WTC11 (cell line): ENCODE data around the gene IQCE.

ENCODE experiments used
- ELF4 ChIP-seq: sonication (generic); formaldehyde crosslinking; IDR thresholded peaks from 2 replicates; pipeline ENCODE4 v1.8.1; 2022; ENCODE audit warnings: low read depth, mild to moderate bottlenecking, moderate library complexity, missing genetic modification reagents
- ESRRA ChIP-seq: sonication (generic); formaldehyde crosslinking; IDR thresholded peaks from 2 replicates; pipeline ENCODE4 v1.8.1; 2022; ENCODE audit warnings: mild to moderate bottlenecking, missing genetic modification reagents, borderline replicate concordance
- SMAD4 ChIP-seq: sonication (generic); formaldehyde crosslinking; IDR thresholded peaks from 2 replicates; pipeline ENCODE4 v1.8.0; 2022; ENCODE audit warnings: mild to moderate bottlenecking, missing genetic modification reagents
- TF ChIP-seq, protein P1 (sequence below): fragments of 200-600 bp; IDR thresholded peaks from 2 replicates; pipeline ENCODE4 v1.8.0; 2022; ENCODE audit warnings: antibody characterized with exemption
- TF ChIP-seq, protein P2 (sequence below): sonication (generic); formaldehyde crosslinking; IDR thresholded peaks from 2 replicates; pipeline ENCODE4 v1.8.1; 2022; ENCODE audit warnings: mild to moderate bottlenecking, missing genetic modification reagents, moderate library complexity, borderline replicate concordance
- TF ChIP-seq, protein P3 (sequence below): sonication (generic); formaldehyde crosslinking; IDR thresholded peaks from 2 replicates; pipeline ENCODE4 v1.8.0; 2022; ENCODE audit warnings: missing genetic modification reagents
- TF ChIP-seq, protein P4 (sequence below): sonication (generic); formaldehyde crosslinking; conservative IDR thresholded peaks from 2 replicates; pipeline ENCODE4 v1.8.1; 2022; ENCODE audit warnings: mild to moderate bottlenecking, missing genetic modification reagents
- TF ChIP-seq, protein P5 (sequence below): sonication (generic); formaldehyde crosslinking; IDR thresholded peaks from 2 replicates; pipeline ENCODE4 v1.8.1; 2022; ENCODE audit warnings: low read depth, missing genetic modification reagents, borderline replicate concordance
- TF ChIP-seq, protein P6 (sequence below): sonication (generic); formaldehyde crosslinking; IDR thresholded peaks from 2 replicates; pipeline ENCODE4 v1.8.0; 2023; ENCODE audit warnings: missing genetic modification reagents, mild to moderate bottlenecking, borderline replicate concordance

DNA sequence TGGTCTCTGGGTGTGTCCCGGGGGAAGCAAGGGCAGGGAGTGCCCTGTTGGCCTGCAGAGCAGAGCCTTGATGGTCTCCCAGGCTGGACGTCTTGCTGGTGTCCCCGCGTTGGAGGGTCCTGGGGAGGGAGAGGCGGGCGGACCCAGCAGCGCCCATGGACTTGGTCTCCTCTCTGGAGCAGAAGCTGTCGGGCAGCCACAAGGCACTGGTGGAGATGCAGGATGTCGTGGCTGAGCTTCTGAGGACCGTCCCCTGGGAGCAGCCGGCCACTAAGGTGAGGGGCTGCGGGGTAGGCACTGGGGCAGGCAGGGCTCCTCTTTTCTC is 93.9 kb downstream of the IQCE start:
- TF ChIP-seq, protein P1, sequence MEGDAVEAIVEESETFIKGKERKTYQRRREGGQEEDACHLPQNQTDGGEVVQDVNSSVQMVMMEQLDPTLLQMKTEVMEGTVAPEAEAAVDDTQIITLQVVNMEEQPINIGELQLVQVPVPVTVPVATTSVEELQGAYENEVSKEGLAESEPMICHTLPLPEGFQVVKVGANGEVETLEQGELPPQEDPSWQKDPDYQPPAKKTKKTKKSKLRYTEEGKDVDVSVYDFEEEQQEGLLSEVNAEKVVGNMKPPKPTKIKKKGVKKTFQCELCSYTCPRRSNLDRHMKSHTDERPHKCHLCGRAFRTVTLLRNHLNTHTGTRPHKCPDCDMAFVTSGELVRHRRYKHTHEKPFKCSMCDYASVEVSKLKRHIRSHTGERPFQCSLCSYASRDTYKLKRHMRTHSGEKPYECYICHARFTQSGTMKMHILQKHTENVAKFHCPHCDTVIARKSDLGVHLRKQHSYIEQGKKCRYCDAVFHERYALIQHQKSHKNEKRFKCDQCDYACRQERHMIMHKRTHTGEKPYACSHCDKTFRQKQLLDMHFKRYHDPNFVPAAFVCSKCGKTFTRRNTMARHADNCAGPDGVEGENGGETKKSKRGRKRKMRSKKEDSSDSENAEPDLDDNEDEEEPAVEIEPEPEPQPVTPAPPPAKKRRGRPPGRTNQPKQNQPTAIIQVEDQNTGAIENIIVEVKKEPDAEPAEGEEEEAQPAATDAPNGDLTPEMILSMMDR = no peak
- TF ChIP-seq, protein P2, sequence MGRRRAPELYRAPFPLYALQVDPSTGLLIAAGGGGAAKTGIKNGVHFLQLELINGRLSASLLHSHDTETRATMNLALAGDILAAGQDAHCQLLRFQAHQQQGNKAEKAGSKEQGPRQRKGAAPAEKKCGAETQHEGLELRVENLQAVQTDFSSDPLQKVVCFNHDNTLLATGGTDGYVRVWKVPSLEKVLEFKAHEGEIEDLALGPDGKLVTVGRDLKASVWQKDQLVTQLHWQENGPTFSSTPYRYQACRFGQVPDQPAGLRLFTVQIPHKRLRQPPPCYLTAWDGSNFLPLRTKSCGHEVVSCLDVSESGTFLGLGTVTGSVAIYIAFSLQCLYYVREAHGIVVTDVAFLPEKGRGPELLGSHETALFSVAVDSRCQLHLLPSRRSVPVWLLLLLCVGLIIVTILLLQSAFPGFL = no peak
- TF ChIP-seq, protein P3, sequence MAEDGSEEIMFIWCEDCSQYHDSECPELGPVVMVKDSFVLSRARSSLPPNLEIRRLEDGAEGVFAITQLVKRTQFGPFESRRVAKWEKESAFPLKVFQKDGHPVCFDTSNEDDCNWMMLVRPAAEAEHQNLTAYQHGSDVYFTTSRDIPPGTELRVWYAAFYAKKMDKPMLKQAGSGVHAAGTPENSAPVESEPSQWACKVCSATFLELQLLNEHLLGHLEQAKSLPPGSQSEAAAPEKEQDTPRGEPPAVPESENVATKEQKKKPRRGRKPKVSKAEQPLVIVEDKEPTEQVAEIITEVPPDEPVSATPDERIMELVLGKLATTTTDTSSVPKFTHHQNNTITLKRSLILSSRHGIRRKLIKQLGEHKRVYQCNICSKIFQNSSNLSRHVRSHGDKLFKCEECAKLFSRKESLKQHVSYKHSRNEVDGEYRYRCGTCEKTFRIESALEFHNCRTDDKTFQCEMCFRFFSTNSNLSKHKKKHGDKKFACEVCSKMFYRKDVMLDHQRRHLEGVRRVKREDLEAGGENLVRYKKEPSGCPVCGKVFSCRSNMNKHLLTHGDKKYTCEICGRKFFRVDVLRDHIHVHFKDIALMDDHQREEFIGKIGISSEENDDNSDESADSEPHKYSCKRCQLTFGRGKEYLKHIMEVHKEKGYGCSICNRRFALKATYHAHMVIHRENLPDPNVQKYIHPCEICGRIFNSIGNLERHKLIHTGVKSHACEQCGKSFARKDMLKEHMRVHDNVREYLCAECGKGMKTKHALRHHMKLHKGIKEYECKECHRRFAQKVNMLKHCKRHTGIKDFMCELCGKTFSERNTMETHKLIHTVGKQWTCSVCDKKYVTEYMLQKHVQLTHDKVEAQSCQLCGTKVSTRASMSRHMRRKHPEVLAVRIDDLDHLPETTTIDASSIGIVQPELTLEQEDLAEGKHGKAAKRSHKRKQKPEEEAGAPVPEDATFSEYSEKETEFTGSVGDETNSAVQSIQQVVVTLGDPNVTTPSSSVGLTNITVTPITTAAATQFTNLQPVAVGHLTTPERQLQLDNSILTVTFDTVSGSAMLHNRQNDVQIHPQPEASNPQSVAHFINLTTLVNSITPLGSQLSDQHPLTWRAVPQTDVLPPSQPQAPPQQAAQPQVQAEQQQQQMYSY (CRISPR knock-in tag) = no peak
- TF ChIP-seq ESRRA (CRISPR knock-in tag) = no peak
- TF ChIP-seq, protein P4, sequence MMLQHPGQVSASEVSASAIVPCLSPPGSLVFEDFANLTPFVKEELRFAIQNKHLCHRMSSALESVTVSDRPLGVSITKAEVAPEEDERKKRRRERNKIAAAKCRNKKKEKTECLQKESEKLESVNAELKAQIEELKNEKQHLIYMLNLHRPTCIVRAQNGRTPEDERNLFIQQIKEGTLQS (CRISPR knock-in tag) = no peak
- TF ChIP-seq, protein P5, sequence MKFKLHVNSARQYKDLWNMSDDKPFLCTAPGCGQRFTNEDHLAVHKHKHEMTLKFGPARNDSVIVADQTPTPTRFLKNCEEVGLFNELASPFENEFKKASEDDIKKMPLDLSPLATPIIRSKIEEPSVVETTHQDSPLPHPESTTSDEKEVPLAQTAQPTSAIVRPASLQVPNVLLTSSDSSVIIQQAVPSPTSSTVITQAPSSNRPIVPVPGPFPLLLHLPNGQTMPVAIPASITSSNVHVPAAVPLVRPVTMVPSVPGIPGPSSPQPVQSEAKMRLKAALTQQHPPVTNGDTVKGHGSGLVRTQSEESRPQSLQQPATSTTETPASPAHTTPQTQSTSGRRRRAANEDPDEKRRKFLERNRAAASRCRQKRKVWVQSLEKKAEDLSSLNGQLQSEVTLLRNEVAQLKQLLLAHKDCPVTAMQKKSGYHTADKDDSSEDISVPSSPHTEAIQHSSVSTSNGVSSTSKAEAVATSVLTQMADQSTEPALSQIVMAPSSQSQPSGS (CRISPR knock-in tag) = no peak
- TF ChIP-seq, protein P6, sequence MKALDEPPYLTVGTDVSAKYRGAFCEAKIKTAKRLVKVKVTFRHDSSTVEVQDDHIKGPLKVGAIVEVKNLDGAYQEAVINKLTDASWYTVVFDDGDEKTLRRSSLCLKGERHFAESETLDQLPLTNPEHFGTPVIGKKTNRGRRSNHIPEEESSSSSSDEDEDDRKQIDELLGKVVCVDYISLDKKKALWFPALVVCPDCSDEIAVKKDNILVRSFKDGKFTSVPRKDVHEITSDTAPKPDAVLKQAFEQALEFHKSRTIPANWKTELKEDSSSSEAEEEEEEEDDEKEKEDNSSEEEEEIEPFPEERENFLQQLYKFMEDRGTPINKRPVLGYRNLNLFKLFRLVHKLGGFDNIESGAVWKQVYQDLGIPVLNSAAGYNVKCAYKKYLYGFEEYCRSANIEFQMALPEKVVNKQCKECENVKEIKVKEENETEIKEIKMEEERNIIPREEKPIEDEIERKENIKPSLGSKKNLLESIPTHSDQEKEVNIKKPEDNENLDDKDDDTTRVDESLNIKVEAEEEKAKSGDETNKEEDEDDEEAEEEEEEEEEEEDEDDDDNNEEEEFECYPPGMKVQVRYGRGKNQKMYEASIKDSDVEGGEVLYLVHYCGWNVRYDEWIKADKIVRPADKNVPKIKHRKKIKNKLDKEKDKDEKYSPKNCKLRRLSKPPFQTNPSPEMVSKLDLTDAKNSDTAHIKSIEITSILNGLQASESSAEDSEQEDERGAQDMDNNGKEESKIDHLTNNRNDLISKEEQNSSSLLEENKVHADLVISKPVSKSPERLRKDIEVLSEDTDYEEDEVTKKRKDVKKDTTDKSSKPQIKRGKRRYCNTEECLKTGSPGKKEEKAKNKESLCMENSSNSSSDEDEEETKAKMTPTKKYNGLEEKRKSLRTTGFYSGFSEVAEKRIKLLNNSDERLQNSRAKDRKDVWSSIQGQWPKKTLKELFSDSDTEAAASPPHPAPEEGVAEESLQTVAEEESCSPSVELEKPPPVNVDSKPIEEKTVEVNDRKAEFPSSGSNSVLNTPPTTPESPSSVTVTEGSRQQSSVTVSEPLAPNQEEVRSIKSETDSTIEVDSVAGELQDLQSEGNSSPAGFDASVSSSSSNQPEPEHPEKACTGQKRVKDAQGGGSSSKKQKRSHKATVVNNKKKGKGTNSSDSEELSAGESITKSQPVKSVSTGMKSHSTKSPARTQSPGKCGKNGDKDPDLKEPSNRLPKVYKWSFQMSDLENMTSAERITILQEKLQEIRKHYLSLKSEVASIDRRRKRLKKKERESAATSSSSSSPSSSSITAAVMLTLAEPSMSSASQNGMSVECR = no peak
- TF ChIP-seq SMAD4 = no peak
- TF ChIP-seq ELF4 (CRISPR knock-in tag) = no peak
